COR-L47 (cell line): Measurements from ENCODE around the gene RHOJ.
"Not testable (repeated sequence)": the region's sequence is repeated elsewhere in the genome, so short reads cannot be mapped to it uniquely, and the experiment has no call there.

ENCODE experiments used
- DNase-seq: peaks from one replicate; lab custom pipeline; 2025; lab: John Stamatoyannopoulos, UW

RHOJ gene

DNA sequence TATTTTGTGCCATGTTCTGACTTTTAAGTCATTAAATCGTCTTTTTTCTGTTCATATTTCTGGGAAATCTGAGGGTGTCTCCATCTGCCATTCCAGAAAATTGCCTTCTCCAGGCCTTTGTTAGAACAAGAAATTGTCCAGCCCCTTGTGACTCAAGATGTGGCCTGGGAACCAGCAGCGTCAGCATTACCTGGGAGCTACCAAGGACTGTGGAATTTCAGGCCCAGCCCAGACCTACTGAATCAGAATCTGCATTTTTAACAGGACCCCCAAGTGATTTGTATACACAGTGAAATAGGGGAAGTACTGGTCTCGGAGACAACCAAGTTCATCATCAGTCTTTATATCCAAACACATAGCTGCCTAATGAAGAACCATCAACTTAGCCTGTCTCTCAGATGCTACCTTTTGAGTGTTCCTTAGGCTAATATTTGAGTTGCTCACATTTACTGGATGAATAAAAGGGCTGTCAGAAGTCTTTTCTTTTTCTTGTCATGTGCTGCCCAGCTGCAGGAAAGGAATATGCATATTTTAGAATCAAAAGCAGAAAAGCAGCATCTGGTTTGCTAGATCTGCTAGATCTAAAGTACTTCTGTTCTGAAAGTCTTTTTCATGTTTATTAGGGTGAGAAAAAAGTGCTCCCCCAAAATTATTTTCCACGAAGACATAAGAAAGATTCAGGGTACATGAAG lies 93.3 kb downstream of the RHOJ start:
- DNase-seq = no peak

DNA sequence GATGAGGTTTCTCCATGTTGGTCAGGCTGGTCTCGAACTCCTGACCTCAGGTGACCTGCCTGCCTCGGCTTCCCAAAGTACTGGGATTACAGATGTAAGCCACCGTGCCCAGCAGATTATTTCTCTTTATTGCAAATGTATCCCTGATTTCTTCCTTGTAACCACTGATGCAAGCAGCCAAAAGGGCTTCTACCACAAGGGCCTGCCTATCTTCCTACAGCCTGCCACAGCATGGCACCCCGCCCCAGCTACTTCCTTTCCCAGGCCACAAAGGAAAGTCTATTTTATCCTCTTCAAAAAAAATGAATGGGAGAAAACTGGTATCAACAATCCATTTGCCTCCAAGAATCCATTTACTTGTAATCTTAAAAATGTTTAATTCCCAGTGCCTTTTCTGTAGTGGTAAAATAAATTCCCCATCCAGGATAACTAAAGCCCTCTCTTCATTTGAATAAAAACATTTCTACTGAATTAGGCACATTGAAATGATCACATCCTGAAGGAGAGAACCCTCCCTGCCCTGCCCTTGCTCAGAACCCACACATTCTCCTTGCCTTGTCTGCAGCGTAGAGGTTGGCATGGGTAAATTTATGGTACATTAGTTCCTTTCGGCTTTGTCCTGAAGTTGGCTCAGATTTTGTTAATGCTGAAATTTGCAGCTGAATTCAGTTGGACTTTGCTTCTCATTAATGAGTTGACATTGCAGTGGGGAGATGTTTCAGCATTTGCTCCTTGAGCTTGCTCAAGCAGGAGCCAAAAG lies 95.3 kb downstream of the RHOJ start:
- no peak for DNase-seq

DNA sequence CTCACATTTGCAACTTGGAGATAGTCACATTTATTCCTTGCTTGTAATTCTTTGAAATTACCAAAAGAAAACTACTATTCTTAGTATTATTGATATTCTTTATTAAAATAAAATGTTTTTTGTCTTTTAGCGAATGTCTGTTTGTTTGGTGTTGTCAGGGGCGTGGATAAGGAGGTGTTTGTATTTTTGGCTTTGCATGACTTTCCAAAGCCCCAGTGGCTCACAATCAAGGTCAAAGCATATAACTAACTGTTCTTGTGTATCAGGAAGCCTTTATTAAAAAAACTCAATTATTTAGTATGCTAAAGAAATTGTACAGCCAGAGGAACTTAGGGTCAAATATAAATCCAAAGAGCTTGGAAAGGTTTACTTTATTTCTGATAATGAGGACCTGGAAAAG lies 96.6 kb downstream of the RHOJ start:
- DNase-seq = no peak

- no peak for DNase-seq
Observed at GRCh38 chr14:63301891-63302534, 97.8 kb downstream of the RHOJ start.

DNA sequence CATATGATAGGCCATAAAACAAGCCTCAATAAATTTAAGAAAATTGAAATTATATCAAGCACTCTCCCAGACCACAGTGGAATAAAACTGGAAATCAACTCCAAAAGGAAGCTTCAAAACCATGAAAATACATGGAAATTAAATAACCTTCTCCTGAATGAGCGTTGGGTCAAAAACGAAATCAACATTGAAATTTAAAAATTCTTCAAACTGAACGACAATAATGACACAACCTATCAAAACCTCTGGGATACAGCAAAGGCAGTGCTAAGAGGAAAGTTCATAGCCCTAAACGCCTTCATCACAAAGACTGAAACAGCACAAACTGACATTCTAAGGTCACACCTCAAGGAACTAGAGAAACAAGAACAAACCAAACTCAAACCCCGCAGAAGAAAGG lies 100.2 kb downstream of the RHOJ start:
- not testable (repeated sequence) for DNase-seq

- peak; percentile 66 for DNase-seq
Observed at GRCh38 chr14:63308723-63309317, 104.6 kb downstream of the RHOJ start.

- no peak for DNase-seq
Observed at GRCh38 chr14:63318835-63319234, 114.6 kb downstream of the RHOJ start, which contains the start of gene GPHB5. GPHB5 (minus strand) TSS chr14:63318935; CDS start chr14:63317849, 1,086 bp downstream.

GRCh38 chr14:63322472-63322871 lies 118.2 kb downstream of the RHOJ start:
- no peak for DNase-seq

DNA sequence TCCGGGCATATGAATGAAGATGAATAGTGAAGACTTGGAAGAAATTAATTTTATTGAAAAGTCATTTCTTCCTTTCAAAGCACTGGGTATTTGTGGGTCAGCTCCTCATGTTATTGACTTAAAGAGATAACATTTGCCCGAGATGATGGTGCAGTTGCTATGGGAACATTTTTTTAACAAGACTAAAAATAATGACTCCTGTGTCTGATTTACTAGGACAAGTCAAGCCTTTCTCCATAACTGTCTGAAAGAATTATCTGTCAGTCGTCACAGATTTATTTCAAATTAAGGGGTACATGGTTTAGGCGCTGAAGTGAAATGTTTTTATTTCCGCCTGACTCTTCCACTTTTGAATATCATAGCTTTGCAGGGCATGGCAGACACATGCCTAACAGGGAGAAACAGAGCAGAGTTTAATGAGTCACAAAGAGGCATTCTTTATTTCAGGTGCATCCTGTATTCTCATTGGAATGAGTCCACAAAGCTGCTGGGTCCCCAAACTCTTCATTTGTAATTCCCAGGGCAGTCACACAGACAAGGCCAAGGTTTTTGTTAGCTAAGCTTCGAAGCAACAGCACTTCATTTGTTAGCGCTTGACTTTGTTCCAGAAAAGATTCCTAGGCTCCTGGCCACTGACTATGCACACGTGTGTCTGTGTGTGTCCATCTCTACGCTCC lies 118.8 kb downstream of the RHOJ start:
- no peak for DNase-seq

- no peak for DNase-seq
Observed at GRCh38 chr14:63326840-63327239, 122.6 kb downstream of the RHOJ start.

DNA sequence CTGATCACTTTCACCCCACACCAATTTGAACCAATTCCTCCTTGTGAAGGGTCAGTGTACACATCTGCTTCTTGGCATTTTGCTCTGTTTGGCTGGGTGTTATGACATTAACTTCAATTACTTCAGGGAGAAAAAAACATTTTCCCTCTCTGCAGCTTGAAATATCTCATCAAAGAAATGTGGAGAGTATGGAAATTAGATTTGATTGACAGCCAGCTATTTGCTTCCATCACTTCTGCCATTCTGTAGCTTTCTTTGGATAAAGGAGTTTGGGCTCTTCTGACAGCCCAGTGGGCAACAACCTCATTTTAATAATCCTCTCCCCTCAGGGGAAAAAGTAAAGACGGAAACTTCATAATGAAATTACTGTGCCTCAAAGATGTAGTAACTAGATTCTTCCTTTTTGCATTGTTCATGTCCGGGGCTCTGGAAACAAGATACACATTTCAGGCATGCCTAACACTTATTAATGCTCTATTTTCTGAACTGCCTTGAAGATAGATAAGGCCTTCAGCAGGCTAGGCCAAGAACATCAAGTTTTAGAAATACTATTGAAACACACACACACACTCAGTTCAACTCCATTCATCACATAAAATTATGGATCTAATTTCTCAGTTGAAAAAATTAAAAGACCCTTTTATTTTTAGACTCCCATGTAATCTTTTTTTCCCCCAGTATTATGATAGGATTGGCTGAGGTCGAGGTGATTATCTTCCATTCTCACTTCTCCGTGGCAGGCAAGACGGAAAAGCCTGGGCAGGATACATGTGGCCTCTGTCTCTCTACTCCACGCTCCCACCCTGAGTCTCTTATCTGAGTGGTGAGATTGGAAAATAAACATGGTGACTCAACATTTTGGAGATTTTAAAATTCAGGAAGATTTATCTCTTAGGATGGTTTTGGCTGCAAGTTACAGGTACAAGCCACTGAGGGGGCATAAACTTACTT lies 124.8 kb downstream of the RHOJ start:
- no peak for DNase-seq

DNA sequence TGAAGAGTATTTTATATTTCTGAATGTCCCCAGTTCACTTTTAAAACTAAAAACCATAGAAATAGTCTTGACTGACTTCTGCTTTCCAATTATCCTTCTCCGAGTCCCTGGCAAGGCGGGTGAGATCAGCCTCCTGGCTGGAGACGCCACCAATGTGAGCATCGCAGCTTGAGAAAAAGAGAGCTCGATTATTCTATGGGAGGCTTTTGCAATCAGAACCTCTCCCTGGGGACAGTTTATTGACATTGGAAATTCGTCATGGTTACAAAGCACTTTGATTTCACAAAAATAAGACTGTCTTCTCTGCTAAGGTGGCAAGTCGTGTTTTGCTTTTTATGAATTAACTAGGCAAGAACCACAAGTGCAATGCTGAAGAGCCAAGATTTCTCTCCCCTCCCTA lies 138.1 kb downstream of the RHOJ start:
- peak; percentile 15 for DNase-seq
